C4-2B (cell line): ENCODE measurements around the gene ATXN7L1.

ENCODE experiments used
- CTCF ChIP-seq: fragments of 450-650 bp; conservative IDR thresholded peaks from 2 replicates; pipeline ENCODE4 v1.5.1; 2017; ENCODE audit warnings: mild to moderate bottlenecking
- ZFX ChIP-seq: fragments of 450-650 bp; IDR thresholded peaks from 2 replicates; pipeline ENCODE4 v1.6.1; 2017

- TF ChIP-seq CTCF (no peak), ZFX (no peak)
These were observed 48.5 kb upstream of the ATXN7L1 start for GRCh38 chr7:105924945-105925344.
